HCT116 (cell line): ENCODE measurements around the gene KCNMB2. TPM values are rescaled to one million over a fixed set of nuclear protein-coding genes. Genes with fewer than 3 reads are reported as not detected.

Experiments used
- ATAC-seq: fragments of 200-7000 bp; cut with Tn5 transposase; 2 replicates; pipeline ENCODE4 v1.9.1; 2020; ENCODE audit warnings: mild to moderate bottlenecking, moderate library complexity
- BruUV-seq: library from RNA; stranded (reverse); fragments of 400-500 nt; replicated peaks from 2 replicates; lab custom pipeline; 2021; lab: Mats Ljungman, UMichigan
- CTCF ChIA-PET: fragments of 300-600 bp; sonication (Branson Sonifier 250); formaldehyde crosslinking; loops from one replicate; lab custom pipeline; 2021; ENCODE audit warnings: antibody characterized with exemption; lab: Charles Lee
- POLR2A ChIA-PET: fragments of 300-600, 350-600 bp; sonication (Branson Sonifier 250); formaldehyde crosslinking; loops from one replicate; lab custom pipeline; 2021; ENCODE audit warnings: antibody characterized with exemption; lab: Charles Lee
- RAD21 ChIA-PET, 2 experiments: fragments of 300-600 bp; sonication (Branson Sonifier 250); formaldehyde crosslinking; loops; one replicate each; lab custom pipeline; 2023; ENCODE audit warnings: low total read pairs in 2 of 2; ENCODE audit not compliant: uncharacterized antibody in 2 of 2, unreplicated experiment in 2 of 2, low non-redundant PET in 1 of 2; lab: Charles Lee
- DNase-seq: peaks from one replicate; pipeline ENCODE4 v3.0.0-alpha.2; 2010; ENCODE audit warnings: low read depth, low spot score
- H2AFZ ChIP-seq: fragments of 200-600 bp; shearing (Covaris generic), sonication (generic); 2 replicates; pipeline ENCODE4 v1.6.1; 2017; ENCODE audit warnings: low read depth, mixed run types, mixed read lengths, antibody characterized with exemption, low read length; ENCODE audit not compliant: poor library complexity, severe bottlenecking
- H3K27ac ChIP-seq: 2 replicates; pipeline ENCODE4 v1.5.1; 2012; ENCODE audit warnings: low read depth, low read length
- H3K27me3 ChIP-seq: fragments of 200-600 bp; sonication (generic); 2 replicates; pipeline ENCODE4 v1.6.1; 2016; ENCODE audit warnings: mixed run types, low read length, mixed read lengths; ENCODE audit not compliant: insufficient read depth
- H3K36me3 ChIP-seq, 2 experiments: fragments of 200-500 bp in 1 of 2; fragments of 200-600 bp in 1 of 2; sonication (Bioruptor generic) in 1 of 2; sonication (generic) in 1 of 2; 2 replicates each; pipeline versions ENCODE4 v1.5.1 to v1.6.1; 2014 to 2016; ENCODE audit warnings: low read length in 2 of 2, inconsistent platforms in 1 of 2, mixed read lengths in 1 of 2, mixed run types in 1 of 2; ENCODE audit not compliant: insufficient read depth in 2 of 2, control insufficient read depth in 1 of 2
- H3K4me1 ChIP-seq, 2 experiments: fragments of 200-600 bp in 1 of 2; sonication (generic) in 1 of 2; 2 replicates each; pipeline versions ENCODE4 v1.5.1 to v1.6.1; 2012 to 2017; ENCODE audit warnings: low read length in 2 of 2, inconsistent platforms in 1 of 2, mild to moderate bottlenecking in 1 of 2, mixed read lengths in 1 of 2, mixed run types in 1 of 2, moderate library complexity in 1 of 2; ENCODE audit not compliant: insufficient read depth in 2 of 2, control insufficient read depth in 1 of 2
- H3K4me2 ChIP-seq: fragments of 200-600 bp; sonication (generic); 2 replicates; pipeline ENCODE4 v1.6.1; 2017; ENCODE audit warnings: mixed run types, low read length, mixed read lengths
- H3K4me3 ChIP-seq, 2 experiments: fragments of 200-600 bp in 1 of 2; sonication (generic) in 1 of 2; replicated peaks in 1 of 2; 2 replicates each; pipeline ENCODE4 v1.5.1; 2011 to 2016; ENCODE audit warnings: low read length in 2 of 2, control low read depth in 1 of 2, low read depth in 1 of 2, mild to moderate bottlenecking in 1 of 2, mixed read lengths in 1 of 2, mixed run types in 1 of 2
- H3K79me2 ChIP-seq: fragments of 200-600 bp; sonication (generic); 2 replicates; pipeline ENCODE4 v1.6.1; 2017; ENCODE audit warnings: mild to moderate bottlenecking, mixed run types, low read length, moderate library complexity, mixed read lengths; ENCODE audit not compliant: insufficient read depth
- H3K9ac ChIP-seq: fragments of 200-600 bp; sonication (generic); 2 replicates; pipeline ENCODE4 v1.6.1; 2016; ENCODE audit warnings: low read length, mixed read lengths
- H3K9me2 ChIP-seq: fragments of 200-600 bp; sonication (generic), shearing (Covaris generic); 2 replicates; pipeline ENCODE4 v1.6.1; 2017; ENCODE audit warnings: mixed run types, mild to moderate bottlenecking, moderate library complexity; ENCODE audit not compliant: insufficient read depth
- H3K9me3 ChIP-seq, 2 experiments: fragments of 200-500 bp in 1 of 2; fragments of 200-600 bp in 1 of 2; sonication (Bioruptor generic) in 1 of 2; sonication (generic) in 1 of 2; 2 replicates each; pipeline ENCODE4 v1.6.1; 2014 to 2017; ENCODE audit warnings: low read length in 2 of 2, mixed read lengths in 2 of 2, inconsistent platforms in 1 of 2, low read depth in 1 of 2, mild to moderate bottlenecking in 1 of 2, mixed run types in 1 of 2, moderate library complexity in 1 of 2; ENCODE audit not compliant: control insufficient read depth in 1 of 2, insufficient read depth in 1 of 2
- H4K20me1 ChIP-seq: fragments of 200-600 bp; sonication (generic), shearing (Covaris generic); 2 replicates; pipeline ENCODE4 v1.6.1; 2017; ENCODE audit warnings: mixed run types, mild to moderate bottlenecking, moderate library complexity; ENCODE audit not compliant: insufficient read depth
- CBX3 ChIP-seq: IDR thresholded peaks from 2 replicates; pipeline ENCODE4 v1.6.1; 2012; ENCODE audit warnings: low read depth
- JUND ChIP-seq: IDR thresholded peaks from 2 replicates; pipeline ENCODE4 v1.6.1; 2012
- MAX ChIP-seq: IDR thresholded peaks from 2 replicates; pipeline ENCODE4 v1.6.1; 2012
- POLR2A ChIP-seq: IDR thresholded peaks from 2 replicates; pipeline ENCODE4 v1.7.0; 2011; ENCODE audit warnings: borderline replicate concordance; ENCODE audit not compliant: insufficient read depth, insufficient read length; ENCODE audit errors: extremely low read depth
- RAD21 ChIP-seq: IDR thresholded peaks from 2 replicates; pipeline ENCODE4 v1.6.1; 2012; ENCODE audit warnings: low read depth, mild to moderate bottlenecking
- SRF ChIP-seq: IDR thresholded peaks from 2 replicates; pipeline ENCODE4 v1.6.1; 2012; ENCODE audit warnings: low read depth
- ZBTB33 ChIP-seq: IDR thresholded peaks from 2 replicates; pipeline ENCODE4 v1.6.1; 2011; ENCODE audit warnings: mild to moderate bottlenecking, low read length, moderate library complexity; ENCODE audit not compliant: insufficient replicate concordance; ENCODE audit errors: extremely low read depth
- ZFX ChIP-seq: fragments of 450-650 bp; IDR thresholded peaks from 2 replicates; pipeline ENCODE4 v1.6.1; 2017
- ZNF274 ChIP-seq: fragments of 200-500 bp; sonication (Bioruptor generic); IDR thresholded peaks from 2 replicates; pipeline ENCODE4 v1.6.1; 2014; ENCODE audit warnings: mild to moderate bottlenecking, low read depth, low read length, inconsistent platforms
- intact Hi-C: fragments of 100-400 bp; cut with micrococcal nuclease; formaldehyde crosslinking; loops from 2 replicates; pipeline ENCODE4 v1.10.0; 2022
- total RNA-seq: library from RNA; stranded (reverse); gene quantifications from one replicate; pipeline ENCODE4 v1.2.1, GENCODE V29; 2021; ENCODE audit not compliant: unreplicated experiment

KCNMB2 gene
- total RNA-seq, 1 experiment from 2014 or later, result not detected

- Histone ChIP-seq H3K9me2 (no peaks in the 10 kb centered on the region), H3K36me3 (no peaks in the 10 kb centered on the region), H3K27ac (no peak overlapping the region), H3K79me2 (no peaks in the 10 kb centered on the region), H2AFZ (no peak overlapping the region)
- POLR2A ChIA-PET, result no interaction called here
- RAD21 ChIA-PET, result no interaction called here
- CTCF ChIA-PET, result no interaction called here
- TF ChIP-seq ZFX, result no peak
- no peak for TF ChIP-seq ZBTB33
- no peak for TF ChIP-seq ZNF274
- no peak for TF ChIP-seq SRF
- no peak for TF ChIP-seq JUND
- TF ChIP-seq MAX, result no peak
- no peak for TF ChIP-seq RAD21
- no peak for TF ChIP-seq POLR2A
- TF ChIP-seq CBX3, result no peak
- TF ChIP-seq, all 23 proteins: peak for 0
- Histone ChIP-seq H3K9ac (no peak overlapping the region), H3K4me2 (no peak overlapping the region), H3K4me1 (peaks cover 0 to 9% of the 10 kb centered on the region in 2 experiments; a peak in 3 of 4 replicates), H3K4me3 (no peak overlapping the region), H4K20me1 (no peaks in the 10 kb centered on the region), H3K27me3 (no peaks in the 10 kb centered on the region), H3K9me3 (no peaks in the 10 kb centered on the region)
- ATAC-seq (no peak), DNase-seq (no peak)
- intact Hi-C loops, result no loop called here
- BruUV-seq, result no TSS peak
Observed at GRCh38 chr3:178773358-178773757, 237.1 kb downstream of the KCNMB2 start.
